HG02943 (cell line): ENCODE data around the gene CROCC2.

Experiments used
- ATAC-seq: cut with Tn5 transposase; IDR thresholded peaks from one replicate; pipeline ENCODE4 v1.9.1; 2021; ENCODE audit warnings: mild to moderate bottlenecking, low read depth, moderate library complexity; ENCODE audit not compliant: unreplicated experiment

CROCC2 gene

DNA sequence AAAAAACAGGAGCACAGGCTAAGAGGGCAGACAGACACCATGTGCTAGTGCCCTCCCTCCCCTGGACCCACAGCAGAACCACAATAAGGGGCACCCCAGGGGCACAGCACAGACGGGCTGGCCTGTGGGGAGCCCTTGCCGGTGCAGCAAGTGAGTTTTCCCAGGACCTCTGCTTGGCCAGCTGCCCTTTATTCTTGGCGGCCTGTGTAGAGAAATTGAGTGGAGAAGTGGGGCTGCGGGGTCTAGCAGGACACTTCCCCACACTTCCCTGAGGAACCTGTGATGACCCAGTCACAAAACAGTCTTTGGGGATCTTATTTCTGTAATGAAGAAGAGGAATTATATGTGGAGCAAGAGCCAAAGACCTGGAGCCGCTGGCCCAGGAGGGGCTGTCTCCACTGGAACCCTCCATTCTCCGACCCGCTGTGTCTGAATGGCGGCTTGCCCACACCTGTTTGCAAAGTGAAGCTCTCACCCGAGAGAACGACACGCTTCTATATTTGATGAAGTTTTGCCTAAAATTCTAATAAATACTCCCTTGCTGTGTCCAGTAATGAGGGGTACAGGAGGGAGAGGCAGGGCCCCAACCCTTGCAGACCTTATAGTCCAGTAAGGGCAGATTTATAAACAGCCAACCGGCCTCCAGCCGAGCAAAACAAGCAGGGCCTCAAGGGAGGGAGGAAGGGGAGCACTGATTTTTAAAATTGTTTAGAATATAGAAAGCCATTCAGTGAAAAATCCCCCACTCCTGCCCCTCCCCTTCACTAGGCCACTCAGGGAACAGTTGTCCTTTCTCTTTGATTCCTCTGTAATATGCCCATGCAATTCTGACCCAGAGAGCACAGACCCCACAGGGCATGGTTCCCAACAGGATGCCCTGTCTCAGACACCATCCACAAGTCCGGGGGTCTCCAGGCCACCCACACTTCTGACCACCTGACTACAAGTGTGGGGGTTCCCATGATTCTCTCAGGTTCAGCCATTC is 47.6 kb downstream of the CROCC2 start:
- no peak for ATAC-seq

DNA sequence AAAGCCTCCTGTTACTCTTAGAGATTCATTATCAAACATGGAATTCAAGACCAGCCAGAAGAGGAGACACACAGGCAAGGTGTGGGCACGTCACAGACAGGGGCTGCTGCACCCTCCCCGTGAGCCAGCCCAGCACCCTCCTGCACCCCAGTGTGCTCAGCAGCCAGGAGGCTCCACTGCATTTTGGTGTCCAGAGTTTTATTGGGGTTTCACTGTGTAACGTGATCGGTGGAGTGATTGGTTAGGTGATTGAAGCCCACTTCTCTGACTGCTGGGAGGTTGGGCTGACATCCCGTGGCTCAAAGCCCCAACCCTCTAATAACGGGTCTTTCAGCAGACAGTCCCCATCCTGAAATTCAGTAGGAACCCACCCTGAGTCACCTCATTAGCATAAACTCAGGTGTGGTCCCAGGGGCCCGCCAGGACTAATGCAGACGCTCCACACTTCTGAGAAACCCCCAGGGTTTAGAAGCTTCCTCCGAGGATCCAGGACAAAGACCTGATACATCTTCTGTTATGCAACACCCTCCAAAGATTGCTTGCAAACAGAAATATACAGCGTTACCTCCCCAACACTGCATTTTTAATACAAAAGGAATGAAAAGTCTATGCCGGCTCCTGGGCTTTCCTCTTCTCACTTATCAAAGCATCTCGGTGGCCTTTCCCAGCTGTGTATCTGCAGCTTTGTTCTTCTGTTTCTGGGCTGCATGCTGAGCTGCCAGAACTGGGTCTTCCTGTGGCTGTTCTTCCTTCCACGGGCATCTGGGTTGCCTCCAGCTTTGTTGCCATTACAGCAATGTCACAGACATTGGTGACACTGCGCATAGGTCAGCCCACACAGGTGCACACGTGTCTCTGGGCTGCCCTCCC is 48.5 kb downstream of the CROCC2 start:
- no peak for ATAC-seq

DNA sequence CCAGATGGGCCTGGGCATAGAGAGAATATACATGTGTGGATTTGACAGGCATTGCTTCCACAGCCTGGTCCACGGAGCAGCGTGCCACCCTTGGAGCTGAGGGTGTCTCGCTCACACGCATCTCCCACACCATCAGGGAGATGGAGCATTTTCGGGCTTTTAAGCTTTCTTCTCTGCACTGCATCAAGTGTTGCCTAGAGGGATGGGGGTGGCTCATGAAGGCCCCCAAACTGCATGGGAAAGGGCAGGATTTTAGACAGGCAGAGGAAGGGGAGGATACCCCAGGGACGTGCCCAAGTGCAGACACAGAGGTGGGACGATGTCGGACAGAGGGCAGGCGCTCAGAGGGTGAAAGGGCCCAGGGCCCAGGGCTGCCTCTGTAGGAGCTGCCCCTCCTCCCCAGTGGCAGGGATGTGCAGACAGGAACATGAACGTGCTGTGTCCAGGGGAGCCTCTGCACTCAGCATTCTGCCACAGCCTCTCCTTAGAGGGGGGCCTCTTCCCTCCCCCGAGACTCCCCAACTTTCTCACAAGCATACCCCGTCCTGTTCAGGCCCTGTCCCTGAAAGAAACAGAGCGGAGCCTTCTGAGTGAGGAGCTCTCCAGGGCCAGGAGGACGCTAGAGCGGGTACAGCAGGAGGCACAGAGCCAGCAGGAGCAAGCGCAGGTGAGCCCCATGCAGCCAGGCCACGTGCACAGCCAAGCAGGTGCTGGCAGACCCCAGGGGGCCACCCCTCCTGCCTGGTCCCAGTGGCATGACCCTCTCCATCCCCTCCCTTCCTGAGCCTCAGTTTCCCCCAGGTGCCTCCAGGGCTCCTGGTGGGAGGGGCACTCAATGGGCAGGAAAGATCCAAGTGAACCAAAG is 49.4 kb downstream of the CROCC2 start:
- ATAC-seq, result no peak

DNA sequence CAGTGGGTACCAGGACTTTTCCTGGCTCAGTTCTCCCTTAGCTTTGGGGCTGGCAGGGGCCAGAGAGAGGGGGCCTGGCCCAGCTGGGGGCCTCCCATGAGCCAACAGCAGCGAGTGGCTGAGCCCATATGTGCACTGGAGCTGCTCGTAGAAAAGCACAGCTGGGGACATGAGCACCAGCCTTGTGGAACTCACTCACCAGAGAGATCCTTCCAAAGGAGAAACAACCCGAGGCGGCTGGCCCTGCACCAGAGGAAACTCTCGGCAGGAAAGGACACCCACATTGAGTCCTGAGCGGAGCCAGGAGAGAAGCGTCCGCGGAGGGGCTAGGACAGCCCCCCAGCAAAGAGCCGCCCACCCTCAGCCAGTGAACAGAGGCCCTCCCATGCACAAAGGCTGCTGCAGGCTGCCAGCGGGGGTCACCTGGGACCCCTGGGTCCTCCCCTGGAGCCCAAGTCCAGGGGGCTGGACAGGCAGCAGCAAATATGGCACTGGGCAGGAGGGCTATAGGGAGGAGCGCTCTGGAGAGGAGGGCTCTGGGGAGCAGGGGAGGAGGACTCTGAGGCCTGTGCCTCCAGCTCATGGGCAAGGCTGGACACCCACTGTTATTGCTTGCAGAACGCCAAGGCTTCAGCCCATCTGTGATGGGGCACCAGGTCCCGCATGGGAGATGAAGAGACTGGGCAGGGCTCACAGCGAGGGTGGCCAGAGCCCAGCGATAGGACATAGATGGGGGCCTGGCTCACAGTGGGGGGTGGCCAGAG is 50.2 kb downstream of the CROCC2 start:
- no peak for ATAC-seq

DNA sequence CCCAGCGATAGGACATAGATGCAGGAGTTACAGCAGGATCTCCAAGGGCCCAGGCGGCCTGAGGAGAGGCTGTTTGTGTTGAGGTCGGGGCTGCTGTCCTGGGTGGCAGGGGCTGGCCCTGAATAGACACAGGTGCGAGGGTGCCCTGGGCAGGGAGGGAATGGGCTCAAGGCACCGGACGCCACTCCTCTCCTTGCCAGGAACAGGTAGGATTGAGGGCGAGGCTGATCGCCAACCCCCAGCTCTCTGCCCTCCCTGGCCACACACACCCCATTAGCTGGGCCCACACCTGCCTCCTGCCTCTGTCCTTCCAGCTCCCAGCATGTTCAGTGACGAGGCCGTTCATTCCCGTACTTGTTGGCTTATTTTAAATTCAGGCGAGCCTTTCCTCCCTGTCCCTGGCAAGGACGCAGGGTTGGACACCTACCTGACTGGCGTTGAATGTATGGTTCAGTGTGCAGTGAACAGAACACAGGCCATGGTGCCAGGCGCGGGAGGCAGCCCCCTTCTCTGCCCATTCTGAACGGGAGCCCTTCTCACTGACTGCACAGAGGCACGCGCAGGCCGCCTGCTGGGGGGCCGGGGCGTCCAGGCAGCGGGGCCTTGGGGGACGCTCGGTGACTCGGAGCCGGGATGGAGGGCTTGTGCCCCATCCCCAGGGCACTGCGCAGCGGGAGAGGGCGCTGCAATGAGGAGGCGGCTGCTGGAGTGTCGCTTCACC is 51.0 kb downstream of the CROCC2 start:
- no peak for ATAC-seq

DNA sequence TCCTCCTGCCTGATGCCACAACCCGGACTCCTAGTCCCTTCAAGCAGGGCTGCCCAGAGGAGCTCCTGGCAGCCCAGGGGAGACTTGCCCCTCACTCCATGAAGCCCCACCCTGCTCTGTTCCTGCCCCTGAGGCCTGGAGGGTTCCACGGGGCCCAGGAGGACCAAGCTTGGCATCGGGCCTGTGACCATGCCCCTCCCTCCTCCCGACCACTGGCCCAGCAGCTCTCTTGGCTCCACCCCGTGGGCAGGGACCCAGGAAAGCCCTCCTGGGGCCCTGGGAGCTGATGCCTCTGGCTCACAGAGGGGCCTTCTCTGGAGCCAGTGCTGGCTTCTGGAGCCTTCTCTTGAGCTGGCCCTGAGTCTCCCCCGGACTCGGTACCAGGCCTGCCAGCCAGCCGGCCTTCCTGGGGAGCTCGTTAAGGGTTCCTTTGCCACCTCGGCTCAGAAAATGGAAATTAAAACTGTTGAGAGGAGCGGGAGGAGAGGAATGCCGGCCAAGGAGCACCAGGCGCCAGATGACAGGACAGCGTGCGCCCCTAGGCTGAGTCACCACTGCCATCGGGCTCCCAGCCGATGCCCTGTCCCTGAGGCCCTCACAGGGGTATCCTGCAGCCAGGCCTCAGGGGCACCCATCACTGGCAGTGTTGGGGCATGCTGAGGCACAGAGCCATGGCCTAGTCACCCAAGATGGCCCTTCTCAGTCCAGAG is 51.7 kb downstream of the CROCC2 start:
- ATAC-seq, result no peak

DNA sequence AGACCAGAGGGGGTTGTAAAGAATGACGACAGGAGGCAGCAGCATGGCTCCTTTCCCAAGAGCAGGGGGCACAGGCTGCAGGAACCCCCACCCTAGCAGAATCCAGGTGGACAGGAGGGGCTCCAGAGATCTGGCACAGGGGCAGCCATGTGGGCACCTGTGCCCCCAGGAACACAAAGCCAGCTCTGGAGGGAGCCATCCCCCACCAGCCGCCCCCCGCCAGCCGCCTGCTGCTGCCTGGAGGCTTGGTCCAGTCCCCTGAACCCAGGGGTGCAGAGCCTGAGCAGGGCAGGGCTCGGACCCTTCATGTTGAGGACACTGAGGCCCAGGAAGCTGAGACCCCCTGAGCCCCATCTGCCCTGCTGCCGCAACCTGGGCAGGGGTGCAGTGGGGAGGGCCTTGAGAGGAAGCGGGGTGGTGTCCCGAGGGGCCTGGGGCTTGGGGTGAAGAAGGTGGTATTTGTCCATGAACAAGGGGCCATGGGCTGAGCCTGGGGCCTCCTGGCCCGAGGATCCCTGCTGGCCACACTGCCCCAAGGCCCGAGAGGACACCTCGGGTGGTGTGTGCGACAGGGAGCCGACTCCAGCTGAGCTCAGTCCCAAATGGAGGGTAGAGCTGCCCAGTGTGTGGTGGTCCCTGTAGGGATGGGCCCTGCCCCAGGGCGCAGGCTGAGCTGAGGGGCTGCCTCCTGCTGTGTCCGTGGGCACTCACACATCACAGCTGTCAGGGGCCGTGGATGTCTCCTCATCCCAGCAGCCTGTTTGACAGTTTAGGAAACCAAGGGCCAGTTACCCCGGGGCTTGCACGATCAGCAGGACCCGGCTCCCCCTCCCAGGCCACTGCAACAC is 52.5 kb downstream of the CROCC2 start:
- no peak for ATAC-seq

DNA sequence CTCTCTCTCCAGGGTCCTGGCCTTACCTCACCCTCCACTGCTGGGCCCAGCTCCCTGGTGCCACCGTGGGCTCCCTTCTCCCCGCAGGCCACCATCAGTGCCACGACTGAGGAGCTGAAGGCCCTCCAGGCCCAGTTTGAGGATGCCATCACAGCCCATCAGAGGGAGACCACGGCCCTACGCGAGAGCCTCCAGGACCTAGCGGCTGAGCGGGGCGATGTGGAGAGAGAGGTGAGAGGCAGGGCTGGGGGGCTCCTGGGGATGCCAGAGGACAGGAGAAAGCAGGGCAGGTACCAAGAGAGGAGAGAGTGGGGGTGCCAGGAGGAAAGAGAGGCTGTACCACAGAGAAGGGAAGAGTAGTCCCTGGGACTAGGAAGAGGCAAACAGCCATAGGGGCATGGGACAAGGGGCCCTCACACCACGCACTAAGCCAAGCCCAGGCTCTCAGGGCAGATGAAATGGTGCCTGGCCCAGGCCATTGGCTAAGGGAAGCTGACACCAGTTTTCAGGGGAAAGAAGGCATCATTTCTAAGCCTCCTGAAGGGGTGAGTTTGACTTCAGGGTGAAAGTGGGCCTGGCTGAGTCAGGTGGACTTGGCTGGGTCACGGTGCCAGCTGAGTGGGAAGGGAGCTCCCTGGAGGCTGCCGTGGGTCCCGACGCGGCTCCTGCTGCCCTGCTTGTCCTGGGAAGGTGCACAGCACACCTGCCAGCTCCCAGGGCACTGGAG is 53.2 kb downstream of the CROCC2 start:
- no peak for ATAC-seq

DNA sequence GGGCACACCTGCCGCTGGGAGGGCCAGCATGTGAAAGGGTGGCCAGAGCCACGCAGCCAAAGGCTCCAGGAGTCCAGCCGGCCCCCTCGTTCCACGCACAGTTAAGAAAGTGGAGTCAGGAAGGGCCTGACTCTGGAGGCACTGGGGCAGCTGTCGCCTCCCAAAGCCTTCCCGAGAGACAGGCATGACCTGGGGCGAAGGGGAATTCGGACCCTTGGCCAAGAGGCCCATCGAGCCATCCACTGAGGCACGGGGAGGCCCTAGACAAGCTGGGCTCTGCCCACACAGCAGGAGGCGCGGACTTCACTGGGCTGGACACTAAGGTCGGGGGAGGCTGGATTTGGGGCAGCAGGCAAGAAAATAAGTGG is 53.8 kb downstream of the CROCC2 start:
- ATAC-seq, result no peak

DNA sequence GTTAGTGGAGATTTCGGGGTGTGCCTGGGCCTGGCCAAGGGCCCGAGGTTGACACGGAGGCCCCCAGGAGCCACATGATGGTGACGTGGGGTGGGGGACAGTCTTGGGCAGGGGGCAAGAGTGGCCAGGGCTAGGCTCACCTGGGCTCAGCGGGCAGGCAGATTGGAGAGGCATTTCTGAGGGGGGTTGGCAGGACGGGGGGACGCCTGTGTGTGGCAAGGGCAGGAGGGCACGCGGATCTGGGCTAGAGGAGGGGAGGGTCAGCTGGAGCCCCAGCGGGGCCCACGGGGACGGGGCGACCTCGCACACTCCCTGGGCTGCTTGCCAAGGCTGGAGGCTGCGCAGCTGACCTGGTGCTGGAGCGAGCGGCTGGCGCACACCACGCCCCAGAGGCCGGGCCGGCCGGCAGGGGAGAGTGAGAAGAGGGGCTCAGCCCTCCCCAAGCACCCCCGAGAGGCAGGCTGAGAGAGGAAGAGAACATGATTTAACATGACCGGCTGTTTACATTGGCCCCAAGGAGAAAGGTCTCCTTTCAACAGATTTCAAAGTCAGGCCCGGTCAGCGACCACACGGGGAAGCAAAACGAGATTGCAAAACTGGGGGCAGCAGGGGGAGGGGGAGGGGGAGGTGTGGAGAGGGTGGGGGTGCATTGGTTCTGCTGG is 54.3 kb downstream of the CROCC2 start:
- no peak for ATAC-seq

DNA sequence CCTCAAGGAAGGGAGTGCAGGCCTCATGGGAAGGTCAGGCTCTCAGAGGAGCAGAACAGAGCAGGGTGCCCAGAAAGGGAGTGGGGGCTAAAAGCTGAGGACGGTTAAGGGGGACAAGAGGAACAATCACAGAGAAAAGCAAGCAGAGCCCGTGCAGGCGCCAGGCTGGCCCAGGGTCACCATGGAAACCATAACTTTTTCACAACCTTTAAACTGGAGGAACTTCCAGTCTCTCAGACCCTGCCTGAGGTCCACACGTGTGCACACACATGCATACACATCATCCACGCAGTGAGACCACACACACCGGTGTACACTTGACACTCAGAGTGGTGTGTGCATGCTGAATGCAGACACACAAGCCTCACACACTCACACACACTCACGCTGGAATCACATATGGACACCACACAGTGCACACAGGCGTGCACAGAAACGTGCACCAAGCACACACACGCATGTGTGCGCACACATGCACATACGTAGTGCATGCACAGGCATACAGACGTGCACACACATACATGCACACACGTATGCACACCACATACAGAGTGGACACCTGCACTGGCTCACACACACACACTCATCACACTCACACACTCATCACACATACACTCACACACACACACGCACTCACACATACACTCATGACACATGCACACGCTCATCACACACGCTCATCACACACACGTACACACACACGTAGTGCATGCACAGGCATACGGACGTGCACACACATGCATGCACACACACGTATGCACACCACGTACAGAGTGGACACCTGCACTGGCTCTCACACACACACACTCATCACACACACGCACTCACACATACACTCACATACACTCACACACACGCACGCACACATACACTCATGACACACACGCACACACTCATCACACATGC is 55.1 kb downstream of the CROCC2 start:
- no peak for ATAC-seq

DNA sequence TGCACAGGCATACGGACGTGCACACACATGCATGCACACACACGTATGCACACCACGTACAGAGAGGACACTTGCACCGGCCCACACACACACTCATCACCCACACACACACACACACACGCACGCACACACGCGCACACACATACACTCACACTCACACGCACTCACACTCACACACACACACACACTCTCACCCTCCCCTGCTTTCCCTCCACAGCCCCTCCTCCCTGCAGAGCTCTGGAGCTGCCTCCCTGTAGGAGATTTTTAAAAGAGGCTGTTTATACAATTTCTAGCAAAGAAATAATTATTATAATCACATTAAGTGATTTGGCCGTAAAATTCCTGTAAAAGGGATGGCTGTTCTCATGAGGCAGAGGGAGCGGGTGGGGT is 55.8 kb downstream of the CROCC2 start:
- no peak for ATAC-seq

DNA sequence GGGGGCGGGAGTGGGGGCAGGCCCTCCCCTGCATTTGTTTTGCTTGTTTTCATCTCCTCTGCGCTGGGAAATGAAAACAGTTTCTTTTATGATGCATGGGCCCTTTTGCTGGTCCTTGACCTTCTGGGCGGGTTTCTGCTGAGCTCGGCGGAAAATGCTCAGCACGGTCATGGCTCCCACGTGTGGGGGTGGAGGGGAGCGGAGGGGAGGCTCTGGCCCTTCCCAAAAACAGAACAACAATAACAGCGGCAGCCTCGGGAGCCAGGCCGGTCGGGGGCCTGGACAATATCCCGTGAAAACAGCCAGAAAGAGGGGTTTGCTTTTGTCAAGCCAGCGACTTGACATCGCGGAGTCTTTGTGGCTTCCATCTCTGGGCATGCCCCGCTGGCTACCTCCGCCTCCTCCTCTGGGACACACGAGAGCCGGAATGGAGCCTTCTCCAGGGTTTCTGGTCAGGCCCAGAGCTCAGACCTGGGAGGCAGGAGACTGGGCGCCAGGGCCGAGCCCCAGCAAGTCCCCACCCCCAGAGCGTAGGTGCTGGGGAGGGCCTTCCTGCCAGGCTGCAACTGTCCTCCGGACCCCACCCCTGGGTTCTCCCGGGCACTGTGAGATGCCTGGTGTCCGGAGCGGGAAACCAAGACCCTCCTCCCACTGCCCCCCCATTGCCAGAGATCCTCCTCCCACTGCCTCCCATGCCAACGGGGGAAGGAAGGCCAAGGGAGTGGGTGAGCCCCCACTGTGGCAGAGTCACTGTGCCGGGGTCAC is 56.3 kb downstream of the CROCC2 start:
- ATAC-seq, result no peak

DNA sequence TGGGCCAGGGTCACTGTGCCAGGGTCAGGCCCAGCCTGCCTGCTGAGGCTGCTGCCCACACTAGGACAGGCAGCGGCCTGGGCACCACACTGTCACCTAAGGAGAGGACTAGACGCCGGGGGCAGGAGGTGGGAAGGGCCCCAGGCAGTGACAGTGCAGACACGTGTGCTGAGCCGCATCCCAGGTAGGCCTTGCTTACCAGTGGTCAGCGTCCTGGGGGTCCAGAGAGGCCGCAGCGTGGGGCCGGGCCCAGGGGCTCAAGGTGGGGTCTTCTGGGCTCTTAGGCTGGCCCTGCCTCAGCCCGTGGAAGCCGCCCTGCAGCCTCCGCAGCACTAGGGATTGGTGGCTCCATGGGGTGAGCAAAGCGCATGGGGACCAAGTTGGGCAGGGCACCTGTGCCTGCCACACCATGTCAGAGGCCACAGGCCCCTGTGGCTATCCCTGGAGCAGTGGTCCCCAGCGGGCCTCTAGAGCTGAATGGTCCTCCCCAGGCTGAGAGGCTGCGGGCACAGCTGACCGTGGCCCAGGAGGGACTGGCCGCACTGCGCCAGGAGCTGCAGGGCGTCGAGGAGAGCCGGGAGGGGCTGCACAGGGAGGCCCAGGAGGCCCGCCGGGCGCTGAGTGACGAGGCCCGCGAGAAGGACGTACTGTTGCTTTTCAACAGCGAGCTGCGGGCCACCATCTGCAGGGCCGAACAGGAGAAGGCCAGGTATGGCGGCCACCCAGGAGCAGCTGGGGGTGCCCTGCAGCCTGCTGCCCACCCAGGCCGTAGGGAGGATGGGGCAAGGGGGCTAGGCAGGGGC is 57.1 kb downstream of the CROCC2 start:
- no peak for ATAC-seq
